Measurements from ENCODE around the gene IRF3. TPM values are rescaled to one million over a fixed set of nuclear protein-coding genes. Genes with fewer than 3 reads are reported as not detected.

Gene IRF3
- total RNA-seq, 1 experiment from 2014 or later = 205 TPM

DNA sequence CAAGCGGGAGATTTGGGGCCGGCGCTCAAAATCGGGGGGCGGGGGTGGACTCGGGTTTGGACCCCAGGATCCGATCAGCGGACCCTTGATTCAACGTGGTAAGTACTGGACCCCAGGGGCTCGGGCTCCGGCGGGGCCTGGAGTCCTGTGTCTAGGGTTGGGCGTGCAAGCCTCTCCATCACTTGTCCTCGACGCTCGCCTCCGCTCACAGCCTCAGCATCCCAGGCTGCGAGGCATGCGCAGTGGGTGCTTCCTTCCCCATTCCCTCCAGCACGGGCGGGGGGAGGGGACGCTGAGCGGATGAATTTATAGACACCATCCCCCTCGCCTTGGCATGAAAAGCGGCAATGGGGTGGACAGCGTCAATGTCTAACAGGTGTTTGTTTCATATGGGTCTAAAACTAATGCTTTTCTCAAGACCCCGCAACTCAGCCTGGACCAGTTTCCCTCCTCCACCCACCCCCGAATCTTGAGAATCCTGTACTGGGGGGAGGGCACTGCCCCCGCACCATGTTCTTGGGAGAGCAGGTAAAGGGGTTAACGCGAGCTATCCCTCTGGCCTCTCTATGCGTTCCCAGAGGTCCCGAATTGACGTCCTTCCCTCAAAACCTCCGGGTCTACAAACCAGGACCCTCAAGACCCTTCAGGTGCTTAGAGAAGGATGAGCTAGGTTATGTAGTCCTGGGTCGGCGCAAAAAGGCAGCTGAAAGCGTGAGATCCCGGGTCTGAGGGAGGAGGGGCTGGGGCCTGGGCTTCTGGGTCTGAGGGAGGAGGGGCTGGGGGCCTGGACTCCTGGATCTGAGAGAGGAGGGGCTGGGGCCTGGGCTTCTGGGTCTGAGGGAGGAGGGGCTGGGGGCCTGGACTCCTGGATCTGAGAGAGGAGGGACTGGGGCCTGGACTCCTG lies 25.8 kb upstream of the IRF3 start:
- Histone ChIP-seq H3K4me2 (ENCODE audit: insufficient read depth, insufficient read length, low read length) (peak overlapping the region; percentile 98), H4K20me1 (ENCODE audit: control insufficient read depth, insufficient read depth, insufficient read length) (no peaks in the 10 kb centered on the region), H4K5ac (ENCODE audit: insufficient read length, low read depth, low read length) (no peak overlapping the region), H3K27me3 (ENCODE audit: insufficient read depth, low read length) (no peaks in the 10 kb centered on the region), H3T11ph (ENCODE audit: low read length) (no peak overlapping the region), H3K4ac (ENCODE audit: low read depth, low read length) (no peak overlapping the region), H2BK5ac (ENCODE audit: insufficient read length, low read length) (no peak overlapping the region), H3K4me1 (ENCODE audit: insufficient read depth, low read length) (peaks cover 10% of the 10 kb centered on the region; the same call in 1 of the 2 replicates), H3K9me3 (ENCODE audit: control insufficient read depth, low read depth, low read length) (no peaks in the 10 kb centered on the region), H4K8ac (replicated peaks; ENCODE audit: insufficient read length, low read depth, low read length) (no peak overlapping the region), H3K79me1 (ENCODE audit: insufficient read depth, low read depth, low read length, poor library complexity, severe bottlenecking) (no peaks in the 10 kb centered on the region), H2BK12ac (ENCODE audit: insufficient read length, low read depth, low read length) (no peak overlapping the region), H3K56ac (ENCODE audit: insufficient read length, low read depth, low read length) (no peak overlapping the region), H3K9ac (ENCODE audit: extremely low read depth, insufficient read length, low read length) (peak overlapping the region; percentile 3), H2AFZ (ENCODE audit: low read length) (peak overlapping the region; percentile 56), H2BK15ac (ENCODE audit: low read depth, low read length) (no peak overlapping the region), H2BK20ac (ENCODE audit: low read depth, low read length, poor library complexity, severe bottlenecking) (no peak overlapping the region), H3K27ac (ENCODE audit: insufficient read length, low read depth, low read length) (no peak overlapping the region), H3K23me2 (ENCODE audit: insufficient read length, low read depth, low read length, poor library complexity, severe bottlenecking) (peaks cover 19% of the 10 kb centered on the region), H4K91ac (ENCODE audit: insufficient read length, low read depth, low read length) (no peak overlapping the region), H3K18ac (ENCODE audit: insufficient read length, low read depth, low read length) (no peak overlapping the region), H3K14ac (ENCODE audit: insufficient read depth, low read length) (no peak overlapping the region), H2BK120ac (ENCODE audit: low read depth, low read length, poor library complexity, severe bottlenecking) (no peak overlapping the region), H3K23ac (ENCODE audit: insufficient read length, low read depth, low read length) (no peak overlapping the region), H3K79me2 (ENCODE audit: insufficient read depth, low read length) (no peaks in the 10 kb centered on the region), H2AK5ac (ENCODE audit: insufficient read length, low read length) (no peak overlapping the region)
- Mint-ChIP-seq H3K27ac (peak overlapping the region; percentile 92 to 97 (median 97)), H3K9me3 (peaks cover 0 to 3% of the 10 kb centered on the region in 2 experiments; a peak in 1 of 5 replicates), H3K4me3 (peak overlapping the region; percentile 83 to 98), H3K4me1 (peaks cover 21 to 40% of the 10 kb centered on the region in 2 experiments), H3K27me3 (ENCODE audit: low read depth) (no peaks in the 10 kb centered on the region; the same call in 1 of the 2 replicates), H3K36me3 (ENCODE audit: insufficient read depth in 1 of 3, low read depth in 3 of 3) (peaks cover 17 to 41% (median 34%) of the 10 kb centered on the region in 3 experiments; a peak in 6 of 7 replicates)
- no CpG with 5 or more reads among the region's 39 CpGs for WGBS (ENCODE audit: extremely low coverage, insufficient read length, low lambda C conversion rate)
- peak; percentile 78 for DNase-seq
- no peak for TF ChIP-seq CTCF (conservative IDR thresholded peaks at IDR 0.05)
